Measurements from ENCODE around the gene TNFAIP8L3.

DNA sequence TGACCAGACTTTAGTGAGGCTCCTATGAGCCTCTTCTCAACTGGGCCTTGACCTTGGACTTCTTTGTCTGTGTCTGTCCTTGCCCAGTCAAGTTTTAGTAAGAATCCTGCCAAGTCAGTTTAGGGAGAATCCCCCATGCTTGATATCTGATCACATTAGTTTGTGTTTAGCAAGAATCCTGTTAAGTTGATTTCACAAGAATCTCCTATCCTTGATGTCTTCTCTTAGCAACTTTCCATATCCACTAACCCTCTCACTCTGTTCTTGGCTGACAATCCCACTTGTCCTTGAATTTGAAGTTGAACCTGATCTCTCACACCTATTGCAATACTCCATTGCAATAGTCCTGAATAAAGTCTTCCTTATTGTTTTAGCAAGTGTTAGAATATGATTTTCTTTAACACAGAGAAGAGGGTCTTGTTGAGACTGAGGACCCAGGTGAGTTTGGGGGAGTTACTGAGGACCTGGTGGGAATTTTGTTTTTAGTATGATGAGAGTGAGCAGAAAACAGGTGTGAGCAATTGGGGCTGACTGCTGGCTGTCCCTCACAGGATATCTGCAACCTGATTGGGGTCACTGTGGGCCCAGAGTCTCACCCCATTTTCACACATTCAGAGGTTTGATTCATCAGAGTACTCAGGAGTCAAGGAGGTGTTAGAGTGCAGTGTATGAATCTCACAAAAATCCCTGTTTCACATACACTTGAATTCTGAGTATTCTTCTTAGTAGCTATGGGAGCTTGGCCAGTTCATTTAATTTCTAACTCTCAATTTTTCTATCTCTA, 39.9 kb upstream of the TNFAIP8L3 start:
- no peak for TF ChIP-seq POLR2A (IDR thresholded peaks at IDR 0.05)
- TF ChIP-seq, protein P1, sequence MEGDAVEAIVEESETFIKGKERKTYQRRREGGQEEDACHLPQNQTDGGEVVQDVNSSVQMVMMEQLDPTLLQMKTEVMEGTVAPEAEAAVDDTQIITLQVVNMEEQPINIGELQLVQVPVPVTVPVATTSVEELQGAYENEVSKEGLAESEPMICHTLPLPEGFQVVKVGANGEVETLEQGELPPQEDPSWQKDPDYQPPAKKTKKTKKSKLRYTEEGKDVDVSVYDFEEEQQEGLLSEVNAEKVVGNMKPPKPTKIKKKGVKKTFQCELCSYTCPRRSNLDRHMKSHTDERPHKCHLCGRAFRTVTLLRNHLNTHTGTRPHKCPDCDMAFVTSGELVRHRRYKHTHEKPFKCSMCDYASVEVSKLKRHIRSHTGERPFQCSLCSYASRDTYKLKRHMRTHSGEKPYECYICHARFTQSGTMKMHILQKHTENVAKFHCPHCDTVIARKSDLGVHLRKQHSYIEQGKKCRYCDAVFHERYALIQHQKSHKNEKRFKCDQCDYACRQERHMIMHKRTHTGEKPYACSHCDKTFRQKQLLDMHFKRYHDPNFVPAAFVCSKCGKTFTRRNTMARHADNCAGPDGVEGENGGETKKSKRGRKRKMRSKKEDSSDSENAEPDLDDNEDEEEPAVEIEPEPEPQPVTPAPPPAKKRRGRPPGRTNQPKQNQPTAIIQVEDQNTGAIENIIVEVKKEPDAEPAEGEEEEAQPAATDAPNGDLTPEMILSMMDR (IDR thresholded peaks at IDR 0.05 in 8 of 11, conservative IDR thresholded peaks at IDR 0.05 in 3 of 11): no peak
